Muscle of arm (tissue), 12 donors: ENCODE results near the gene REEP1. TPM values are rescaled to one million over a fixed set of nuclear protein-coding genes. Genes with fewer than 3 reads are reported as not detected.
A peak's percentile ranks its signal among the peaks of the same experiment; 100 is the strongest.
"Not testable (repeated sequence)": the region's sequence is repeated elsewhere in the genome, so short reads cannot be mapped to it uniquely, and the experiment has no call there.

Experiments used
- DNase-seq: peaks from one replicate; pipeline ENCODE4 v3.0.0-alpha.2; 2013
- polyA plus RNA-seq, 12 donors: library from polyadenylated mRNA; unstranded; fragments of 120-200 nt; gene quantifications; one replicate each; pipeline ENCODE4 v1.2.1, GENCODE V29; 2013; ENCODE audit not compliant: insufficient read length in 12 of 12

The REEP1 gene
- polyA plus RNA-seq, 12 donors: 35.8 to 183 (median 70.7) TPM

DNA sequence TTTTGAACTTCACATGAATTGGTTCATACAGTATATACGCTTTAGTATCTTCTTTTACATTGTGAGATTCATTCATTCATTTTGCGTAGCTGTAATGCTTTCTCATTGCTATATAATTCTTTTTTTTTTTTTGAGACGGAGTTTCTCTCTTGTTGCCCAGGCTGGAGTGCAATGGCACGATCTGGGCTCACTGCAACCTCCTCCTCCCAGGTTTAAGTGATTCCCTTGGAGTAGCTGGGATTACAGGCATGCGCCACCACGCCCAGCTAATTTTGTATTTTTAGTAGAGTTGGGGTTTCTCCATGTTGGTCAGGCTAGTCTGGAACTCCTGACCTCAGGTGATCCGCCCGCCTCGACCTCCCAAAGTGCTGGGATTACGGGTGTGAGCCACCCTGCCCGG, 136.9 kb downstream of the REEP1 start:
- DNase-seq: not testable (repeated sequence)

DNA sequence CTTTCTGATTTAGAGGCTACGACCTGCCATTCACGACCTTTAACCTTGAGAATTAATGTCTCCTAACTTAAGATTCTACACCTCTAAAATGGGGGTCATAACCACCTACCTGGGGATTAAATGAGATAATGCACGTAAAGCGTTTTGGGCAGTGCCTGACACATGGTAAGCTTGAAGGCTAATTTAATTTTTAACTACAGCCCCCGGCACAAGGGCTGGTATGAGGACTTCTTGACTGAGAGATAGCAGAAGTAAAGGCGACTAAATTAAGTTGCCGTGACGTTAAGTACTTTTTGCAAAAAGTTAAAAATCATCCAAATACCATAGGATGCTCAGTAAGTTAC, 137.6 kb downstream of the REEP1 start:
- no peak for DNase-seq

DNA sequence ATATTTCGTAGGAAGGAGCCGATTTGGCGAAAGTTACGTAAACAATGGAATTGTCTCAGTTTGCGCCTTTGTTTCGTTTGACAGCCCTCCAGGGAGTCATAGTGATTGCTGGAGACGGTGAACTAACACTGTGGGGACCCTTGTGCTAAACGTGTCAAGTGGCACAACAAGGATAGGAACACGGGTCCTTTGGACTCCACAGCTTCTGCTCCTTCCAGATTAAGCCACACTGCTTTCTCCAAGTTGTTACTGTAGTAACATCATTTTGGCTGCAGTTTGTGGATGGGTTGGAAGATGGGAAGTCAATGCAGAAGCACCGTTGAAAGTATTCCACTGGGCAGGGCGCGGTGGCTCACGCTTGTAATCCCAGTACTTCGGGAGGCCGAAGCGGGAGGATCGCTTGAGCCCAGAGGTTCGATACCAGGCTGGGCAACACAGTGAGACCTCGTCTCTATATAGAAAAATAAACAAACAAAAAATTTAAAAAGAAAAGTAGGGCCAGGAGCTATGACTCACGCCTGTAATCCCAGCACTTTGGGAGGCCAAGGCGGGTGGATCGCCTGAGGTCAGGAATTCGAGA, 141.5 kb downstream of the REEP1 start:
- DNase-seq: no peak

DNA sequence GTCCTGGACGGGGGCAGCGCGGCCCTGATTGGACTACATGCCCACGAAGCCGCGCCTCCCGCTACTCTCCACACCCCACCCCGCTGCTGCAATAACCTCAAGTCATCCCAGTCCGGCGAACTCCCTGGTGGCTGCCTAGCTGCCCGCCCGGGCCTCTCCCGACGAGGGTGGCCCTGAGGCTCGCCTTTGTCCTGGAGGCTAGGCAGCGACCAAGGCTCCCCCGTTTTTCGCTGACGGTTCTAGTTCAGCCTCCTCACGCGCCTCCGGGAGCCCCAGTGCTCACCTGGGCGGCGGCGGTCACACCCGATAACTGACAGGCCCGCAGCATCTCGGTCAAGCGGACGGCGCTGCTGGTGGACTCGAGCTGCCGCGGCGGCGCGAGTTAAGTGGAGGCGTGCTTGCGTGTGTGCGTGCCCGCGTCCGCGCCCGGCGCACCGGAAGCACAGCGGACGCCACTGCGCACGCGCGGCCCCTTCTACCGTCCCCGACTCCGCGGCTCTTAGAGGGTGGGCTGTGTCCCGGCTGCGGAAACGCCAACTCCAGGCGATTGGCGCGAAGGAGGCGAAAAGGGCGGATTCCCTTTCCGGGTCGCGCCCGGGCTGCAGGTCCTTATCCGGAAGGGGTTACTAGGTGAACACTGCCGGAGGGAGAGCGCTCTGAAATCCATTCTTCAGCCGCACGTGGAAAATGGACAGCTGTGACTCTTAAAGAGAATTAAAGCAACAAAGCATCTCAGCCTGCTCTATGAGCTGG, 142.2 kb downstream of the REEP1 start, which contains the start of gene IMMT:
Gene IMMT (minus strand): TSS at position 408 of the 753 bp plus-strand sequence. CDS start 80 bp downstream, at position 328.
- DNase-seq: peak; percentile 96

DNA sequence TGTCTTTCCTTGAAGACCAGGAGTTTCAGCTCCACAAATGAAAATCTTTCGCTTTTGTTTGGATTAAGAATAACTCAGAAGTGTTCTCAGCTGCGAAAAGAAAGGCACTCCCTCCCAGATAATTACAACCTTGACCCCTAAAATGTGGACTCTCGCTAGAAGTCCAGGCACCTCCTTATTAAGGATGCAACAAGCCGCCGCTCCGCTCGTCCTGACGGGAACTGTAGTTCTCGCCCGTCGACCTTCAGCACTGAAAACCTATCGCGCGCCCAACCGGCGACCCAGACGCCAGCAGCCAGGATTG, 142.7 kb downstream of the REEP1 start:
- peak; percentile 94 for DNase-seq

DNA sequence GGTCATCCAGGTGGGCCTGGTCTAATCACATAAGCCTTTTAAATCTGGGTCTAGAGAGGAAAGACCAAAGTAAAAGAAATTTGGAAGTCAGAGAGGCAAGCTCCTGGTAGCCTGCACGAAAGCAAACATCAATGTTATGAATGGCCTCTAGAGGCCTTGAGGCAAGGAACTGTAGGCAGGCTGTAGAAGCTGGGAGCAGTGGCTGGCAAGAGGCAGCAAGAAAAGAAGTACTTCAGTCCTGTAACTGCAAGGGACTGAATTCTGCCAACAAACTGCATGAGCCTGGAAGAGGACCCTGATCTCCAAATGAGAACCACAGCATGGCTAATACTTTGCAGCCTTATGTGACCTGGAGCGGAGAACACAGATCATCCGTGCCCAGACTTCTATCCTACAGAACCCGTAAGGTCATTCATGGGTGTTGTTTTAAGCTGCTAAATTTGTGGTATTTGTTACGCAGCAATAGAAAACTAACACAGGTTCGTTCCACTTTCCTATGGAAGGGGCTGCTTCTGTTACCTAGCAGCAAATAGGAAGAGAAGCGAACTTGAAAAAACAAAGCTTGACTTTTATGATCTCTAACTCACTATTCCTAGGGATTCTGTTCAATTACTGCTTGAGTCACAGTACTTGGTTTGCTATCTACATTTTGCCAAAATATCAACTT, 143.4 kb downstream of the REEP1 start:
- no peak for DNase-seq

DNA sequence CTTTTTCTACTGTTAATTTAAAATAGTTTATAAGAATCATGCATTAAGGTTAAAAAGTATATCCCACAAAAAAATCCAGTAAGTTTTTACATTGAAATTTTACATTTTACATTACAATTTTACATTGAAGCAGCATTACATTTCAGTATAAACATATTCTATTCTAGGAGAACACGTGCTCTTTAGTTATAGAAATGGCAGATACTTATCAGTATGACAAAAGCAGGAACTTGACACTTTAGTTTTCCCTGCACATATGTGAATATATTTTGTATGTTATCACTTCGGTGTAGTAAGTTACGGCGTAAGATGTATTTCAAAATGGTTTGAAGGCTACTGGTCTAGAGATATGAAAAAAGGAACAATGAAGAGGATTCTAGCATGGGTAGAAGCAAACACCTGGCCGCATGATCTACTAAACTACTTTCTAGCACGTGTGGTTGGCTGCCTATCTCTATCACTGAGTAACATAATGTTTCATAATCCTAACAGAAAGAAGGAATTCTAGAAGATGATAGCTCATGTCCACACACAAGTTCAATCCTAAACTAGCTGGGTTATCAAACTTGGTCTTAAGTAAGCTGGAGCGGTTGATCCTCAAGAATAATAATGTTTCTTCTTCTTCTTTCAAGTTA, 147.5 kb downstream of the REEP1 start:
- DNase-seq: no peak

DNA sequence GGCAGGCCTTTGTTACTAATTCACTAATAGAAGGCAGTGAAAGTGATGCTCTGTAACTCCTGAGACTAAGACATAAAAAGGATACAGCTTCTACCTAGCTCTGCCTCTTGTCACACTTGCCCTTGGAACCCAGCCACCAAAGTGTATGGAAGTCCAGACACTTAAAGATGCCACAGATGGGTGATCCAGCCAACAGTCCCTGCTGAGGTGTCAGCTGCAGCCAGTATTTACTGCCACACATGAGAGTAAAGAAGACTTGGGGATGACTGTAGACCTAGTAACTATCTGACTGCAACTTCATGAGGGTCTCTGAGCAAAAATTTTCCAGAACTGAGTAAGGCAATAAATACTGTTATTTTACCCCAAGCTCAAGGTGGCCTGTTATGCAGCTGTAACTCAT, 151.0 kb downstream of the REEP1 start:
- no peak for DNase-seq

DNA sequence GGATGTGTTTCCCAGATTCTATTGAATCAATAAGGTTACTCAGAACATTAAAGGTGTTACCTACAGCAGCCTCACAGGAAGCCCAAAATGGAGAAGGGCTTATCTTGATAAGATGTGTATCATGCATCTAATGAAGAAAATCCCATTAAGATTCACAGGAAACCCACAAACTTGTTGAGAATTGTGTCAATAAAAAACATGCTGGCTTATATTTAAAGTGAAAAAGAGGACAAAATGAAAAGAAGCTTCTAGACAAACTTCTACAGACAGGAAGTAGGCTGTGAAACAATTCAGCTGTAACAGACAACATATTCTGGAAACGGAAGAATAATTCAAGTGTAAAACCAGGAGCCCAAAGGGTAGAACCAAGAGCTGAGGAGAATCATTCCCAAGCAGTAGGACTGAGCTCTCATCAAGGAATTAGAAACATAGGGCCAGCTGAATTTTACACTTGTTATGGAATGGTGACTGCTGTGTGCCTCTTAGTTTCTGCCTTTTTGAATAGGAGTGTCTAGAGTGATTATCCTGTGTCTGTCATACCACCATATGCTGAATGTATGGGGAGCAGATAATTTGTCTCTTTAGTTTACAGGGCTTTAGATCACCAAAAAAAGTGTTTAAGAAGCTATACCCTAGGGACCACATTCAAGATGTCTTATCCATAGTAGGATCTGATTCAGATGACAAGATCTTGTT, 151.8 kb downstream of the REEP1 start:
- no peak for DNase-seq

DNA sequence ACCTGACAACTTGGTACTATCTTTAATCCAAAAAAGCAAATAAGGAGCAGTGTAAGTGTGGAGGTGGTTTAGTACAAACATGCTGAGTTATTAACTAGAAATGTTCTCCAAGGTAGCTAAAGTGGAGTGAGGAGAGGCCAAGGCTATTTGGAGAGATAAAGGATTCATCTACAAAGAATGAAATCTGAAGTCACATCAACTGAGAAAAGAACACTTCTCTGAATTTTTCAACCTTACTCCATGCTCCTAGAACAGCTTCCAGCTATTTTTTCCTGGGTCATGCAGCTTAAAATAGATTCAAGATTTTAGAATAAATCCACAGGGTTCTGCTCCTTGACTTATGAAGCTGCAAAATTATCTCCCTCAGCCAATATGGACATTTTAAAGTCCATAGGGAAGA, 160.8 kb downstream of the REEP1 start:
- DNase-seq: no peak

DNA sequence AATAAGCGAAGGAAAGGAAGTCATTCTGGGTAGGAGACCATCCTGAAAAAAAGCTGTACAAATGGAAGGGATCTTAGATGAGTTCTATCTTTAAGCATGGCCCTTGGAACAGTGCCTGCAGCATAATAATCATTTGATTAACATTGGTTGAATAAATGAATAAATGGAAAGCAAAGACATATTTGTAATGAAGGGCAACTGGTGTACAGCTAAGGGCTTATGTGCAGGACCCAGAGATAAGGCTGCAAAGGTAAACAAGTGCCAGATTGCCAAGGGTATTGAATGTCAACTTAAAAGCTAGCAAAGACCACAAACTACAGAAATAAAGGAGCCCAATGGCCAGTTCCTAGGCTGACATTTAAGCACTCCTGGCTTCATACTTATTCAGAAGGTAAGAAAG, 161.6 kb downstream of the REEP1 start:
- no peak for DNase-seq

DNA sequence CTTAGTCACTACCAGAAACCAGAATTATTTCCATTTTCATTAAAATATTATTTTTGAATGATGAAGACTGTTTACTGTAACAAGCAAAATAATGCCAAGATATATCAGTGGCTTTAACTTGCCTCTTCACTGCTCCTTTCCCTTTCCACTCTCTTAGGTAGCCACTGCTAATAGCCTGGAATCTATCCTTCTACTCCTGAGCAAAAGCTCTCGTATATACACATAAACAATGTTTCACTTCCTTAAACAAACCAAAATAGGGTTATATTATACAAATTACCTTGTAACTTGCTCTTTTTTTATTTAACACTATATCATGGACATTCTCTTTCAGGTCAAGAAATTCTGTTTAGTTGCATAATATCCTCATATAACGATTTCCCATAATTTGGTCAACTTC, 163.0 kb downstream of the REEP1 start:
- no peak for DNase-seq

DNA sequence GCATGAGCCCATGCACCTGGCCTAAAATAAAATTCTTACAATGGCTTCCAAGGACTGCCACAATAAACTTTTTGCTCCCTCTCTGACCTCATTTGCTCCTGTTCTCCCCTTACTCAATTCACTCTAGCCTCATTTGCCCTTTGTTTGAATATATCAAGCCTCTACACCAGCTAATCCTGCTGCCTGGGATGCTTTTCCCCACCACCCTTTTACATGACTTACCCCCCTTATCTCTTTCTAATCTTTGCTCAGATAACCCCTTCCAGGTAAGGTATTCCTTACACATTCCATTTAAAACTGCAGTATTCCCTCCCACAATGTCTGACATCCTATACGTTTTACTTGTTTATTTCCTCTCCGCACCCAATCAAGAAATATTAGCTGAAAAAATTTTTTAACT, 164.8 kb downstream of the REEP1 start:
- DNase-seq: no peak

DNA sequence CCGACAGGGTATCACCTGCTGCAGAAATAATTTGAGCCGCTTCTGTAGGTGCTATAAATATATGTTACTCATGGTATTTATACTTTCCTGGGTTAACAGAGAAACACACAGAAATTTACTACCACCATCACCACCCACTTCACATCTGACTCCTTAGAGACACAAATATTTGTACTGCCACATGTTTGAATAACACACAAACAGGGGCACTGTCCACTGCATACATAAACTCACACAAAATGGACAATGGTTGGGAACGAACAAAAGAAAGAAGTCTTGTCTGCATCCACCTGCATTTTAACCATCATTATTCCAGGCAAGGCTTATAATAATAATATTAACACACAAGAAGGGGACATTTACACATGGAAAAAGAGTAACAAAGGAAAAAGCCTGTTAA, 166.1 kb downstream of the REEP1 start:
- DNase-seq: no peak

DNA sequence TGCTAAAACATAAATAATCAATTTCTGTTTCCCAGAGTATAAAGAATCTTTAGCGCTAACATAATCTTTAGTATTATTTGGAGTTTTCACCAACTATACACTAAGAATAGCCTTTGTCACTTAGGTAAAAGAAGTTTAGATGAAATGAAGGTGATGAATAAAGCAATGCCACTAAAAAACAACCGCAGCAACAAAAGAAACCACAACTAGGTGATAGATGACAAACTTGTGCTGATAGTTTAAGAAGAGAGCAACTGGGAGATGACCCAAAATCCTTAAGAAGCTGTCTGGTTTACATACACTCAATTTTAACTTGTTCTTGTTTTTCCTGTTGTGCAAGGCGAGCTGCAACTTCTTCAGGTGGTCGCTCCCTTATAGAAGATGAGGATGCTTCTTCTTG, 167.0 kb downstream of the REEP1 start:
- DNase-seq: no peak

Other genes starting within 250 kb of the REEP1 start
- 10 to 100 TPM in 11 of 12 donors, not detected in 1; 15.0 to 21.0 (median 18.1) TPM for gene POLR1A, start 231.7 kb downstream of the REEP1 start, polyA plus RNA-seq
- 100 to 1,000 TPM in 4 of 12 donors, 10 to 100 TPM in 8; 55.1 to 275 (median 83.8) TPM for gene PTCD3, start 231.4 kb downstream of the REEP1 start, polyA plus RNA-seq
- 10 to 100 TPM in 11 of 12 donors, not detected in 1; 41.8 to 83.3 (median 72.6) TPM for gene IMMT, start 142.2 kb downstream of the REEP1 start, polyA plus RNA-seq
- 10 to 100 TPM in 11 of 12 donors, not detected in 1; 21.4 to 42.9 (median 36.4) TPM for gene MRPL35, start 138.2 kb downstream of the REEP1 start, polyA plus RNA-seq
- 10 to 100 TPM in 11 of 12 donors, not detected in 1; 42.4 to 82.7 (median 61.6) TPM for gene KDM3A, start 103.7 kb upstream of the REEP1 start, polyA plus RNA-seq
- gene CHMP3, start 225.8 kb upstream of the REEP1 start, polyA plus RNA-seq: 100 to 1,000 TPM in 11 of 12 donors, 10 to 100 TPM in 1; 84.8 to 674 (median 151) TPM